UCSD-AML1 (cell line): Measurements from ENCODE around the gene C1QTNF8.

Source experiments
- DNase-seq: peaks from one replicate; lab custom pipeline; 2025; ENCODE audit not compliant: unreplicated experiment; lab: John Stamatoyannopoulos, UW

C1QTNF8 gene

GRCh38 chr16:1063728-1064127 lies 32.3 kb downstream of the C1QTNF8 start:
- DNase-seq = no peak

GRCh38 chr16:1062895-1063294 lies 33.1 kb downstream of the C1QTNF8 start:
- no peak for DNase-seq

DNA sequence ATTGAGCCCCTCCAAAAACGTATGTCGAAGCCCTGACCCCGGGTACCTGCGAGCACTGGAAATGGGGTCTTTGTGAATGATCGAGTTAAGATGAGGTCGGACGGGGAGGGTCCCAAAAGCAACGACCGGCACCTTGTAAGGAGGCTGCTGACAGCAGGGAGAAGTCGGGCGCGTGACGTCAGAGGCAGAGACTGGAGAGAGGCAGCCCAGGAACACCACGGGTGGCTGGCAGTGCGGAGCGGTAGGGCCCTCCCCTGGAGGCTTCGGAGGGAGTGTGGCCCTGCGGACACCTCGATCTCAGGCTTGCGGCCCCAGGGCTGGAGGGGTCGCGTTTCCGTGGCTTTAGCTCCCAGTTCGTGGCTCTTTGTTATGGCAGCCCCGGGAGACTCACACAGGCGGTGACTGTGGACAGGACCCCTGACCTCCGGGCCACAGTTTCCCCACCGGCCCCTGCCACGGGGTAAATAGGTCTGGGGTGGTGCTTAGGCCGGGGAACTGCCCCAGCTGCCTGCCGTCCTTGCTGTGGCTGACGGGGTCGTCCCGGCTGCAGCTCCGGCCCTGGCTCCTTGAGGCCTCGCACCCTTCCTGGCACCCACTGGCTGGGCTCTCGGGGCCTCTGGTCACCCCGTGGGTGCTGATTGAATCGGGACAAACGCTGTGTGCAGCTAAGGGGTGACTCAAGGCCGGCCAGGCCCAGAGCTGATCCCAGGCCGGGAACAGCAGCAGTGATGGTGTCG lies 34.1 kb downstream of the C1QTNF8 start:
- no peak for DNase-seq

DNA sequence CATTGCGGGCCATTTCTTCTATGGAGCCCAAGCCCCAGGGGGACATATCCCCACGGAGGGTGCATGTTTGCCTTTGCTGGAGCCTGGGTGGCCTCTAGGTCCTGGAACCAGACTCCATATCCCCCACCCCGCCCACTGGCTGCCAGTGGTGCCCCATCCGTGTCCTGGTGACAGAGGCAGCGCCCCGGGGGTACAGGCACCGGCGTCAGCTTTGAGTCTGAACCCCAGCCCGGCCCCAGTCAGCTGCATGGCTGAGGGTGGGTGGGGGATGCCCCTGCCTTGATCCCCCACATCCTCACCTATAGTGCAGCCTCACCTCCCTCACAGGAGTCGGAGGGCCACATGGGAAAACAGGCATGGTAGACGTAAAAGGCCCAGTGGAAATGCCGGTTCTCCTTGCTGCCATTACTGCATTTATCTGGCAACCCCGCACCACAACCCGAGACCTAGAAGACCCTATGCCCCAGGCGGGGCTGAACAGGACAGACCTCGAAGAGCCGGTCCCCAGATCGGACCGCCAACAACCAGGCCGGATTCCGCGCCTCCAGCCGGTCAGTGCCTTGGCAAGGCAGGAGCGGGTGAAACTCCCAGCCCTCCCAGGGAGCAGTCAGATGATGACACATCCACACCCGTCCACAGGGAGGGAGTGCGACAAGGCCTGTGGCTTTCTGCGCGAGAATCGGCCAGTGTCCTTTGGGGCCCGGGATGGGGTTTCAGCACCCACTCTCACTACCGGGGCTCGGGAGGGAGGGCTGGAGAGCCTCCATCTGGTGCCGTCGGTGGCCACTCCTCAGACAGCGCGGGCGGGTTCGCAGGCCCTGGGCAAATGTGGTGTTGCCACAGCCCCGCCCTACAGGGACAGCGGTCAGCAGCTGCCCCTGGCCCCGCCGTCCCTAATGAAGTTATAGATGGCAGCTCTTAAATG lies 35.4 kb downstream of the C1QTNF8 start:
- DNase-seq = no peak

DNA sequence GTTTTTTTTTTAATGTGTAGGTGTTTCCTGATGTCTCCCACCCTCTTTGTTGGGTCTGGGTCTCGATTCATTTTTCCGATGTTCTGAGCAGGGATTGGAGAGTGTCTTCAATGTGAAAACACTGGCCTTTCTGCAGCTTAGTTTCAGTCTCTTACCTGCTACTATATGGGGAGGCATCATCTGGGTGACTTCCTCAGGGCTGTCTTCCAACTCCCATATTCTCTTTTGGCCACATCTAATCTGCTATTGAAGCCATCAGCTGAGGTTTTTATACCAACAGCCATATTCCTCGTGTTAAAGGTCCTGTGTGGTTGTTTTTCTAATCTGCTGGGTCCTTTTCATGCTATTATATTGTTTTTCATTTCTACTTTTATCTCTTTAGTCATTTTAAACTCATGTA lies 36.7 kb downstream of the C1QTNF8 start:
- no peak for DNase-seq

- DNase-seq = no peak
These were observed 37.8 kb downstream of the C1QTNF8 start for GRCh38 chr16:1058216-1058615.

DNA sequence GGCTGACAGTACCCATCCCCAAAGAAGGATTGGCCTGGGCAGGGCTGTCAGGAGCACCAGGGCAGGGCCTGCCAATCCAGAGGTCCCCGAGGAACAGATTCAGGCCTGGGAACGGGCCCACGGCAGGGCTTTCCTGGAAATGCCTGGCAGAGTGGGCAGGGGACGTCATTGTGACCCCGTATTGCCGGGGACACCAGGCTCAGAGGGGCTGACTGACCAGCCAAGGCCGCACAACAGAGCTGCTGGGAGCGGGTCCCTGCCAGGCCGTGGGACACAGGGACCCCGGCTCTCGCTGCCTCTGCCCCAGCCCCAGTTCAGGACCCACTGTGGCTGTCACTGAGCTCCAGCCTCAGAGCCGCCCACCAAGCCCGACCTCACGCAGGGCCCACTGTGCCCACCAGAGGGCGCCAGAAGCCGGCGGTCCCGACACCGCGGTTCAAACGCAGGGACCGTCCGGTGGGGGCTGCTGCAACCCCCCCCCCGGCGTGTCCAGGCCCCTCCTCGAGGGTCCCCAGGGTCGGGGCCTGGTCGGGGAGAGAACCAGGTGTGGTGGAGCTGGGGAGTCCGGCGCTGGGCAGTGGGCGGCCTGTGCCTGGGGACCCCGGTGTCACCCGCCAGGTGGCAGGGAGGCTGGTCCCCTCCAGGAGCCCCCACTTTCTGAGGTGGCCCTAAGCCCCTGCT lies 38.7 kb downstream of the C1QTNF8 start:
- peak; percentile 41 for DNase-seq

DNA sequence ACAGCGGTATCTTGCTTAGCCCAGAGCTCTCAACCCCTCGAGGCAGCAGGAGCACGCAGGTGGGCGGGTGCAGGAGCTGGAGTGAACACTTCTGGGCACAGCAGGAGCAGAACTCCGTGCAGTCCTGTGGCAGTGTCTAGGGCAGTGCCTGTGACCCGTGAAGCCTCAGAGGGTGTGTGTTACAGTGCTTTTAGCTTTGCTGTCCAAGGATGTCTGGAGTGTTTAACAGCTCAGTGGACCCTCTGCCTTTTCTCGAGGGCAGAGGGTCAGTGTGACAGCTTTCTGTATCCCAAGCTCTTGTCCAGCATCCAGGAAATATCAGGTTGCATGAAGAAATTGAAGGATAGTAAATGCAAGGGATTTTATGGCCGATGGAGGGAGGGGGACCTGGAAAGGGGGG lies 39.8 kb downstream of the C1QTNF8 start:
- no peak for DNase-seq

DNA sequence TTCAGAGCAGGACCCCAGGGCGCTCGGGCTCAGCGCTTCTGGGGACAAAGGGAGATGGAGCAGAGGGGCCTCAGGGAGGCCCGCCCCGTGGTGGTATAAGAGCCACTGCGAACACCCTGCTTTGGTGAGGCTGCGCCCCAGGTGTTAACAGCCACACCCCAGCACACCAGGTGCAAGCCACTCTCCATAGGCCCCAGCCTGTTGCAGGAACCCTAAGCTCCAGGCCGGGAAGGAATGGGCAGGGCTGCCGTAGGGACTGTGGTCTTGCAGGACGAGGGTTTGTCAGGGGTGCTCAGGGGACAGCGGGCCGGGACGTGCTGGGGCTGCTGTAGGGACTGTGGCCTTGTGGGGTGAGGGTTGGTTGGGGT lies 40.5 kb downstream of the C1QTNF8 start:
- no peak for DNase-seq

- DNase-seq = peak; percentile 36
These were observed 41.1 kb downstream of the C1QTNF8 start for GRCh38 chr16:1054660-1055556.

GRCh38 chr16:1053700-1054368 lies 42.2 kb downstream of the C1QTNF8 start:
- DNase-seq = no peak

GRCh38 chr16:1053121-1053521 lies 42.9 kb downstream of the C1QTNF8 start:
- DNase-seq = no peak

GRCh38 chr16:1052721-1053120 lies 43.3 kb downstream of the C1QTNF8 start:
- no peak for DNase-seq

DNA sequence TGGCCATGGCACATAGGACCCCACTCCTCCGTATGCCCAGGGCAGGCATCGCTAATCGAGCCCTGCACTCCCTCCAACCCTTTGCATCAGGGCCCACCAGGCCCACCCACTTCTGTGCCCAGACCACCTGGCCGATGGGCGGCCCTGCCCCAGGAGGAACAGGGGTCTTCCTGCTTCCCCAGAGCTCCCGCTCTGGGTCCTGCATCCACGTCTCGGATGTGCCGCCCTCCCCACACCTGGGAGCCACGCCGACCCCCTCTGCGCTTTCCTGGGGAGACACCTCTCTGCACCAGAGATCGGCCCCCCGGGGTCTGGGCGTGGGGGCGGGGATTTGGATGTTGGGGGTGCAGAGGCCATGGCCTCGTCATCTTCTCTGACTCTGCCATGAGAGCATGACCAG lies 44.6 kb downstream of the C1QTNF8 start:
- no peak for DNase-seq

- DNase-seq = no peak
These were observed 45.1 kb downstream of the C1QTNF8 start for GRCh38 chr16:1050921-1051320.

DNA sequence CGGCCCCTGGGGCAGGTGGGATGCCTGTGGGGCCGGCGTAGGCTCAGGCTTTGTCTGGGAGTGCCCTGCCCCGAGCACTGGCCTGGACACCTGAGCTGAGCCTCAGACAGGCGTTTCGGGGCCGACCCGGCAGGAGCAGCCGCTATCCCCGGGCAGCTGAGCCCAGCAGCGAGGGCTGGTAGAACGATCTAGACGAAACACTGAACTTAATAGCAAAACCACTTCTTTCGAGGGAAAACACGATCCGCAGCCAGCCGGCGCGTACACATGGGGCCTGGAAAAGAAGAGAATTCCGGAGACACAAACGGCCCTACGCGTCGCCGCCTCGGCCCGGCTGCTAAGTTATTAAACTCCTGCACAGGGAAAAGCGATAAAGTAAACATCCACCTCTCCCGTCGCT lies 45.5 kb downstream of the C1QTNF8 start:
- no peak for DNase-seq

GRCh38 chr16:1049976-1050247 lies 46.1 kb downstream of the C1QTNF8 start:
- no peak for DNase-seq

GRCh38 chr16:1049113-1049975 lies 46.7 kb downstream of the C1QTNF8 start:
- no peak for DNase-seq

GRCh38 chr16:1048442-1049112 lies 47.5 kb downstream of the C1QTNF8 start:
- DNase-seq = no peak
